GM18499 (cell line): ENCODE data around the gene PDE6H.

Experiments
- ATAC-seq: cut with Tn5 transposase; IDR thresholded peaks from one replicate; pipeline ENCODE4 v1.9.1; 2021; ENCODE audit warnings: moderate number of reproducible peaks; ENCODE audit not compliant: insufficient read depth, unreplicated experiment

The PDE6H gene

DNA sequence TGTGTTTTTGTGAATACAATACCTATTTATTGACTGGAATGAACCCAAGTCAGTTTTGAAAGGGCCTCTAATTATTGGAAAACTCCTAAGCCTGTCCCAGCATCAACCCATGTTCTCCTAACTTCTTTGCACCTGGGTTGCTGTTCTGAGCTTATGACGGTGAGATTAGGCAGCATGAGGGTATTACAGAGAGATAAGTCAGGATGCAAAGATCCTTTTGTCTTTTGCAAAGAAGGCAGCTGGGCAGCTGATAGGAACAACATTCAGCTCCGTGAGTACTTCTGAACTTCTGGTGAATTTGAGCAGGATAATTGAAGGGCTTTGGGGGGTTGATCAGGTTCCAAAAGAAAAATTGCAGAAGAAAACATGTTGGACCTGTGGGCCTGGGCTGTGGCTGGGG is at the start of gene PDE6H:
Gene PDE6H, plus strand, starts transcription at position 227 of the 400 bp plus-strand sequence. CDS start 4,971 bp downstream, outside the sequence.
- ATAC-seq: no peak

DNA sequence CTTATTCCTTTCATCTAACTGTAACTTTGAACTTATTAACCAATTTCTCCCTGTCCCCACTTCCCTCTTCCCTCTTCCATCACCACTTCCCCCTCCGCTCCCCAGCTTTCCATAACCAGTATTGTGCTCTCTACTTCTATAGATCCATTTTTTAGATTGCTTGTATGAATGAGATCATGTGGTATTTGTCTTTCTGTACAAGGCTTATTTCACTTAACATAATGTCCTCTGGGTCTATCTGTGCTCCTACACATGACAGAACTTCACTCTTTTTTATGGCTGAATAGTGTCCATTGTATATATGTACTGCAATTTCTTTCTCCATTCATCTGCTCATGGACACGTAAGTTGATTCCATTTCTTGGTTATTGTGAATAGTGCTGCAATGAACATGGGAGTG is 48.9 kb upstream of the PDE6H start:
- ATAC-seq: no peak

DNA sequence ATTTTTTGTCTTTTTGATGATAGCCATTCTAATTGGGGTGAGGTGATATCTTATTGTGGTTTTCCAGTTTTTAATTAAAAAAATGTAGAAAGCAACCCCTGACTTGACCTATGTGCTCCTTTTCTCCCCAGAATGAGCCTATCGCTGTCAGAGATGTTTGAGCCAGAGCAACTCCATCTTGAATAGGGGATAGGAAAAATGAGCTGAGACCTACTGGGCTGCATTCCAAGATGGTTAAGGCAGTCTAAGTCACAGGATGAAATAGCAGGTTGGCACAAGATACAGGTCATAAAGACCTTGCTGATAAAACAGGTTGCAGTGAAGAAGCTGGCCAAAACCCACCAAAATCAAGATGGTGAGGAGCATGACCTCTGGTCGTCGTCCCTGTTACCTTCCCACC is 48.3 kb upstream of the PDE6H start:
- ATAC-seq: no peak

DNA sequence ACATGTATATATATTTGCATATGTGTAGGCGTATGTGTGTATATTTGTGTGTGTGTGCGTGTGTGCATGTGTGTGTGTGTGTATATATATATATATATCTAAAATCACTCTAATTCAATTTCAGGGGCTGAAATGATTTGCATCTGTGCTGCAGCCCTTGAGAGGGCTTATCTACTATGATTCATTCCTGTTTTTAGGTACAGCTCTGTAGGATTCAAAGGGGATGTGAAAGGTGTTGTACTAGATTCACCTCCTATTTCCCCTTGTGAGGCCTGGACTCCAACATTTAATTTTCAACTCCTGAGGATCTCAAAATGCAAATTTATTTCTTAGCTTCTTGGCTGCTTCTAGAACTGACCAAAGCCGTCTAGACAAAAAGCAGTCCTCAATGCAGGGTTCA is 45.6 kb upstream of the PDE6H start:
- ATAC-seq: no peak

DNA sequence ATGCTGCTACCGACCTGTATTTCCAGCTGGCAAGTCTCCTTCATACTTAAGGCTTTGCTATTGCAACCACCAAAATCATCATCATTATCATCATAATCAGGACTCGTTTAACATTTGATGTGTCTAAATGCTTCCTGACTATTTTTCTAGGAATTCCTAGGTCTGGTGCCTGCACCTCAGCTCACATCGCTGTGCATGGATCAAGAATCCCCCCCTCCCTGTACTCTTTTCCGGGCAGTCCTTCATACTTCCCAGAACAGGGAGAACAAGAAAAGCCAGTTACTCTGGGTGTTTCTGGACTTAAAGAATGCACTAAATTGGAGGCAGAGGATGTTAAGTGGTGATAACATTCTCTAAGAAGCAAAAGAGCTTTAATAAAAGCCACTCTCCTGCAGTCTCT is 43.9 kb upstream of the PDE6H start:
- no peak for ATAC-seq

DNA sequence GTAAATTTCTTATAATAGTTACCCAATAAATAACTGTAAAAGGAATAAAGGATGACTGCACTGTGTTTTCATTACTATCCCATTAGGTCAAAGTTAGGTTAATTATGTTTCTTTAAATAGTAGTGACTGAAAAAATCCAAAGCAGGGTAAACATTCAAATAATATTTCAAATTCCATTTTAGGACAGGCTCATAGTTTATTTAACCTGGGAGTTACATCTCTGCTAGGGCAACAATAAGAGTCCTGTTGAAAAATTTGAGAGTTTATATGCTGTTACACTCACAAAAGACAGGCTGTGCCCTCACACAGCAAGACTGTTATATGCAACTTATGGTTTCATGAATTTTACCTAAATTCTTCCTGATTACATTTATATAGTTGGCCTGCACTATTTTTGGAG is 42.5 kb upstream of the PDE6H start:
- ATAC-seq: no peak

DNA sequence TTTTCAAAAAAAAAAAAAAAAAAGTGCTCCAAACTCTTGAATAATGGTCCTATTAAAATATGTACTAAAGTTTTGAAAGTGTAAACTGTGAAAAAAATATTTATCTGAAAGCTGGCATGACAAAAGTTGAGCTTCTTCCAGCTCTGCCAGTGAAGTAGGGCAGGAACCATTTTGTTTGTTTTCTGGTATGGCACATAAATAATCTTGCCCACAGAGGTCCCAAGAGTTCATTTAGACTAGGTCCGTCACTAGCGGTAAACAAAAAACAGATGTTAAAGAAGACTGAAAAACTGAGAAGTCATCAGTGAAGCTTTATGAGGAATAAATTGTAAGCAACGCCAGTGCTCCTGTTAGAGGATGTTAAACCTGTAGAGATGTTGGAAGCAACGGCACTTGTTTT is 41.5 kb upstream of the PDE6H start:
- ATAC-seq: no peak

DNA sequence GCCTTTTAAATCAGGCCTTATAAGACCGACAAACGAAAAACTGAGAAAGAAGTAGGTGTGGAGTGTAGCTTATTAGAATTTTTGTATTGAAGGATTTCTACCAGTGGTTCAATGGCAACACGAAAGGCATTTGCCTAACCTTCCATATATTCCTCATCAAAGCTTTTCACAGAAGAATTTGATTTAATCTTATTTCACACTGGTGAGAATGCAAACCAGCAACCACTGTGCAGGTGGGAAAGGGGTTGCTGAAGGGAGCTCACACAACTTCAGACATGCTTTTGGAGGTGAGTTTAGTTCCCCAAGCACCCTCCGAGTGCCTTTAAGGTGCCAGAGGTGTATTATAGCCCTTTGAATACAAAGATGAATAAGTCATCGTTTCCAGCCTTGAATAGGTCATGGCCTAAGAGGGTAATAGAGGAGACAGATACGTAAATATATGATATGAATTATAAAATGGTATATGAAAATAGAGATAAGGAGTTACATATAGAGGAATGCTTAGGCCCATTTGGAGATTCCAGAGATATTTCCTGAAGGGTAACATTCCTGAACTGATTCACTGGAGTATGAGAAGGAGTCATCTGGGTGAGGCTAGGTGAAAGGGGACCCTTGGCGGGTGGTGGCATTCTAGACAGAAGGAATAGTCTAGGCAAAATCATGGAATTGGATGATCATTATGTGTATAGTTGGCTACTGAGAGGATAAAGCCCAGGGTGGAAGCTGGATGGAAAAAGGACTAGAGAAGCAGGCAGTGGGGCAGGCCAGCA is 40.9 kb upstream of the PDE6H start:
- ATAC-seq: no peak

DNA sequence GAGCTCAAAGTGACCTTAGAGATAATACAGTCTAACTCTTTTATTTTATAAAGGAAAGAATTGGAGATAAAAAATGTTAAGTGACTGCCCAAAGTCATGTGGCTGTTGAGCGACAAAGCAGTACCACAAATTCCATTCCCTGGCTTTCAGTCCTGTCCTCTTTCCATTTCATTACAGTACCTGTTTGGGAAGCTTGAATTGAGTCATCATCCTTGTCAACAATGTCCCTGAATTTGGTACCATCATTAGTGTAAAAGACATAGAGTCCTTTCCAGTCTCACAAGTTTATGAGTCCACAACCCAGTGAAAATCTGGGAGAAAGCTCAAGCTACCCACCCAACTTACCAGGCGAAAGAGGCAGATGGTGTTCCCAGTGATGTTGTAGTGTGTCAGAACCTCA is 38.3 kb upstream of the PDE6H start:
- ATAC-seq: no peak

DNA sequence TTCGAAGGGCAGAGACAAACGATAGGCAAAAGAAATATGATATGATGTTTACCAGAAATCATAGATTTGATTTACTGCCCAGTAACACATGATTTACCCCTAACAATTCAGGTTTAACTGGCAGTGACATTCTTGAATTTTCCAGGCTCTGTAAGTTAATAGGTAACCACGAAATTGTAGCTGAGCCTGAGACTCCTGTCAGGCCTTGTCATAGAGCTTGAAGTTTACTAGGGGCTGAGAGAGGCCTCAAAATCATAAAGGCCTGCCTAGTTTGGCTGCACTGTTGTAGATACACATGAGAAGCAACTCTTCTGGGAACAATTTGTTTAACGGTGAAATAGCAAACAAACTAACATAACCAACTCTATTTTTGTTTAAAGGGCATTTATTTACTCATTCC is 37.8 kb upstream of the PDE6H start:
- ATAC-seq: no peak

DNA sequence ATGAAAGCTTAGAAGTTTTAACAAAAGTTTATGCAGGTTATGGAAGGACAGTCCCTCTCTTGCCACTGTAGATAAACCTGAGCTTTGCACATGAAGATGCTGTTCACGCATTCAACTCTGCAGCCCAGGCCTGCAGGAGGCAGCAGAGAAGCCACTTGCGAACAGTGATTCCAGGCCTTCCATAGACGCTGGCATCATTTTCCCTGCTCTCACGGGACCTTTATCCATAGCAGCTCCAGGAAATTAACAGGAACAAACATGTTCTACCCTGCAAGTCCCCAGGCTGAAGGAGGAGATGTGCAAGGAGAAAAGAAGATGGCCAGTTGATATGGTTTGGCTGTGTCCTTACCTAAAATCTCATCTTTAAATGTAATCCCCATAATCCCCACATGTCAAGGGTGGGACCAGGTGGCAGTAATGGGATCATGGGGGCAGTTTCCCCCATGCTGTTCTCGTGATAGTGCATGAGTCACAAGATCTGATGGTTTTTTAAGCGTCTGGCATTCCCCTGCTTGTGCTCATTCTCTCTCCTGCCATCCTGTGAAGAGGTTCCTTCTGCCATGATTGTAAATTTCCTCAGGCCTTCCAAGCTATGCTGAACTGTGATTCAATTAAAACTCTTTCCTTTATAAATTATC is 36.5 kb upstream of the PDE6H start:
- no peak for ATAC-seq

DNA sequence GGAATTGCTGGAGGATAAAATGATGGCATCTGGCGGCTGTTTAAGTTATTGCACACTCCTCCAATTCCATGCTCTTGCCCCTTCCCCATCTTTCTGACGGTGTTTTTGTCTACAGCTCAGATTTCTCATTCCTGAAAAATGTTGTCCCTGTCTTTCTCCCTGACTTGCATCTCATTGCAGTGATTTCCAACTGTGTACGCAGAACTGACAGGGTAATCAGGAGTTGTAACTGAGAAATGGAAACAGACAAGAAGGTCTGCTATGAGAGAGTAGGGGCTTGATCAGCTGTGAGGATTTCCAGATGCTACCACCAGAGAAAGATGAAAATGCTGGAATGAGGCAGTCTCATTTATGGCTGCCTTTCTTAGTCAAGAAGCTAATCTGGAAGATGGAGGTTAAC is 35.8 kb upstream of the PDE6H start:
- no peak for ATAC-seq

DNA sequence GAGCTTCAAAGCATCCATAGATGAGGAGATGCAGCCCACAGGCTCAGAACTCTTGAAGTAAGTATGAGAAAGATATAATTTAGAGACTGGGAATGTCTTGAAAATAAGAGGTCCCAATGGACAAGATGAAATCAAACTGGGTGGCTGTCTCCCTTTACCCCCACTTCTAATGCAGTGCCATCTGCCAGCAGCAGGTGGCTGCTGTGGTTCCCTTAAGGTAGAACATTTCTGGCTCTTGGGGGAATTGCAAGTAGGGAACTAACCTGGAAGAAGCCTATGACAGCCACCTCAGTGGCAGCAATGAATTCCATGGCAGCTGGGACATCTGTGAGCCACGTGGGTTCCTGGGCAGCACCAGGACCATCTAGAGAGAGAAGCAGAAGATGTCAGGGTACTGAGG is 35.2 kb upstream of the PDE6H start:
- ATAC-seq: no peak

DNA sequence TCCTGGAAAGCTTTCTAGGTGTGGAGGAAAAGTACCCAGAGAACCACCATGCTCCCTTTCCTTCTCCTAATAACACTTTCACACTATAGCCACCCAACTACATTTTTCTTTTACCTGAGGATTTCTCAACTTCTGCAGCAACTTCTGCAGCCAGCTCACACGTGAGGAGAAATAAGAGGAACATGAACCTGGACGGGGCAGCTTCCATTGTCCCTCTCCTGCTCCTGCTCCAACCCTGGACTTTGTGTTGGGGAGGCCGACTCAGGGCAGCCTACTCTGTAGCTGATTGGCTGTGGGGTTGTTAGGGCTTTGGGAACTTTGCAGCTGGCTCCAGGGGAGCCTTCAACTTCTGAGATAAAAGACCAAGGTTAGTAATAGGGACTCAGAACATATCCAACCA is 34.5 kb upstream of the PDE6H start, which contains the start of gene ERP27:
Gene ERP27, minus strand, starts transcription at position 237 of the 400 bp plus-strand sequence. Its CDS starts 29 bp downstream, at position 208.
- ATAC-seq: no peak

DNA sequence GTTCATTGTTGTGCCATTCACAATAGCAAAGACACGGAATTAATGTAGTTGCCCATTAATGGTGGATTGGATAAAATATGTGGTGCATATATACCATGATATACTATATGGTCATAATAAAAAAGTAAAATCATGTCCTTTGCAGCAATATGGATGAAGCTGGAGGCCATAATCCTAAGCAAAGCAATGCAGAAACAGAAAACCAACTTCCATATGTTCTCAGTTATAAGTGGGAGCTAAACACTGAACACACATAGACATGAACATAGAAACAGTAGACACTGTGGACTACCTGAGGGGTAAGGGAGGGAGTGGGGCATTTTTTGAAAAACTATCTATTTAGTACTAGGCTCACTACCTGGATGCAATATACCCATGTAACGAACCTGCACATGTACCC is 31.5 kb upstream of the PDE6H start:
- no peak for ATAC-seq

DNA sequence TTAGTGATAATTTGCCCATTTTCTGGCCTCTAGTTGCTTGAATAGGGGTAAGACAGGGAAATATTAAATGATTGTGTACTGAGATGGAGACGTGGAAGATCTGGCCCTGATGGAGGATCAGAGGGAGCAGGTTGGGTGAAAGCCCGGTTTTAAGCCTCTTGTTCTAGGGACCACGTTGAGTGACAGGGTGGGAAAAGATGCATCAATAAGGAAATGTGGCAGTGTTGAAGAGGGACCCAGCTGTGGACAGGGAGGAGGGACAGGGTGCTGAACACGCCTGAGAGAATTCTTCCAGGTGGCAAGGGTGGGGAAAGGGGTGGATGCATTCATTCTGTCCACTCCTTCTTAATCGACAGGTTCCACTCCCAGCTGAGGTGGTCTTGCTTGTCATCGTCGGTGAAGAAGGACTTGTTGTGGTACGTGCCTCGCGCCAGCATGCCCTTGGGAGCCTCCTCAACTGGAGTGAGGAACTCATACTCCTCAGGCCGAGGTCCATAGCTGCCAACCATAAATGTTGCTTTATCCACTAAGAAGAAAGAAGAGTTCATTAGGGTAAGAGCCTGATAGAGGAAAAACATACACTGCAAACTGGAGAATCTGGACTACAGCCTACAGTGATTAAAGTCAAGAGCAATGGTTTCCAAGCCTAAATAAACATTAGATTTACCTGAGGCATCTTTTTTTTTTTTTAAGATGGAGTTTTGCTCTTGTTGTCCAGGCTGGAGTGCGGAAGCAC is 30.5 kb upstream of the PDE6H start:
- no peak for ATAC-seq

DNA sequence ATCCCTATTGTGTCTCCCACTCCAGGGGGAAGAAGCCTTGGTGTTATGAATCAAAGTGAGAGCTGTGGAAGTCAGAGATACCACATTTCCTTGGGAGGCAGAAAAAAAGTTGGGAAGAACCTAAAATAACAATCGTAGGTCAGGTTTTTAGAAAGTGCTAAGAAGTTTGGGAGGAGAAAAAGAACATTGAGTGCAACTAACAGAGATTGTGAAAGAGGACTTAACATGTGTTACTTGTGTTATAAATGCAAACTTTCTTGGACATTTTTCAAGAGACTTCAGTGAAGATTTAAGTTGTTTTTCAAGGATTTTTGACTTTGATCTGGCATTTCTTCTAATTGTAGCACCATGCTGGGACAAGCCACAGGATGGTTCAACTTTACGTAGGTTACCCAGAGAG is 26.7 kb upstream of the PDE6H start:
- no peak for ATAC-seq

DNA sequence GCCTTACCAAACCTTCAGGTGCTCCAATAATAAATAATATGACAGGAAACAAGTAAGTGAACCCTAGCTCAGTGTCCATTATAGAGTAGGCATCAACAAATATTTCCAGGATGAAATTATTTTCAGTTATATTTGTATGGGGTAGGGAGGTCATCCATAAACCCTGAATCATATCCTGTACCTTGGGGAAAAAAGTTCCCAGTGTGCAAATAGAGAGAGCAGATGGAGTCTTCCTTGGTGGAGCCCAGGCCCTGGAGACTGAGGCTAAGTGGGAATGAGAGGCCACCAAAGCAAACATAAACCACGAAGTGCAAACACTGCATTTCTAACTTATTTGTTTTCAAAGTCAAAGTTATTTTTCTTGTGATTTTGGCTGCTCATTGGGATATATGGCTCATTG is 26.0 kb upstream of the PDE6H start:
- no peak for ATAC-seq

DNA sequence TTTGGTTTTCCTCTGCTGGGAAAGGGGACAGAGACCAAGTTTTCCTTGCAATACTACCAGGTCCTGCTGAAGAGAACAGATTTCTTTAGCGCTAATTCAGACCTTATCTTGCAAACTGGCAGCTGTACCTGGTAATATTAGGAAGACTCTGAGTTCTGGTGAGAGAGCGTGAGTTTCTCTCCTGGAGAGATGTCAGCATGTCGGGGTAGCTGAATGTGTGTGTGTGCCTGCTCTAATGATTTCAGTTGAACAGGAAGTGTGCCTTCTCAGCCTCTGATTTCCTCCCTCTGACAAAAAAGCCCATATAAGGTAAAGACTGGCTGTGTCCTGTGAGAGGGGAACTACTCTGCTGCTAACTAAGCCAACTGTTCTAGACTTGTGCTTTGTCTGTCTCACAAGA is 24.2 kb upstream of the PDE6H start:
- peak; percentile 88 for ATAC-seq

DNA sequence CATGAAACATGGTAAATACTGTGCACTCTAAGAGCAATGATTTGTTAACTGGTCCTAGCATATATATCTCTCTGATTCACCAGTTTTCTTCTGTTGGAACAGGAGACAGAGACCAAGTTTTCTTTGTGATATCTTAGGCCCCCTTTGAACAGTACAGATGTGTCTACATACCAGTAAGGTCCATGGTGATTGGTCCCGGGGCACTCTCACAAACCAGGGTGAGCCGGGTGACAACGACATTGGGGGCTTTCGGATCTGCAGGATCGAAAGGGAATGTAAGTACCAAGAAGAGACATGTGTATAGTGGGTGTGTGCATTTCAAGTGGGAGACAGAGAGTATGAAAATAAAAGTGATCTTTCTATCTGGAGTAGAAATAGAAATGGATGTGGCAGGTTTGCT is 23.2 kb upstream of the PDE6H start:
- no peak for ATAC-seq

DNA sequence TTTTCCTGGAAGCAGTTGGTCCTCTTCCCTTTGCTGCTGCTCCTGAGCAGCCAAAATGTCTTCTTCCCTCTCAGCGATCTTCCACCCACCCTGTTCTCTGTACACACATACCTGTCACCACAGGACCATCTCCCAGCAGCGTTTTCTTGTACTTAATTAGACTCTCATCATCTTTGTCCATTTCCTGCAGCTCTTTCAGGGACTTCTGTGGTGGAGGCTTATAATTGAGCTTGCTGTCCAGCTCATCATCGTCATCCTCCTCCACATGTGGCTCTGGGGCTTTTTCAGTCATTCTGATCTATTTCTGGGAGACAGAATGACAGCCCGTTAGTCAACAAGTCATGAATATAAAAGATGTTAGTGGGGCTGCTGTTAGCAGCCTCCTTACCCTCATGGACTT is 22.4 kb upstream of the PDE6H start:
- ATAC-seq: no peak
